ENCODE results near the gene USHBP1. TPM values are rescaled to one million over a fixed set of nuclear protein-coding genes. Genes with fewer than 3 reads are reported as not detected.

The USHBP1 gene
- total and polyA plus RNA-seq, 2 of the 13 experiments (the other 11 are each of a cell fraction or from before 2014, with no cell fraction given) = 0.15 to 1.5 TPM

DNA sequence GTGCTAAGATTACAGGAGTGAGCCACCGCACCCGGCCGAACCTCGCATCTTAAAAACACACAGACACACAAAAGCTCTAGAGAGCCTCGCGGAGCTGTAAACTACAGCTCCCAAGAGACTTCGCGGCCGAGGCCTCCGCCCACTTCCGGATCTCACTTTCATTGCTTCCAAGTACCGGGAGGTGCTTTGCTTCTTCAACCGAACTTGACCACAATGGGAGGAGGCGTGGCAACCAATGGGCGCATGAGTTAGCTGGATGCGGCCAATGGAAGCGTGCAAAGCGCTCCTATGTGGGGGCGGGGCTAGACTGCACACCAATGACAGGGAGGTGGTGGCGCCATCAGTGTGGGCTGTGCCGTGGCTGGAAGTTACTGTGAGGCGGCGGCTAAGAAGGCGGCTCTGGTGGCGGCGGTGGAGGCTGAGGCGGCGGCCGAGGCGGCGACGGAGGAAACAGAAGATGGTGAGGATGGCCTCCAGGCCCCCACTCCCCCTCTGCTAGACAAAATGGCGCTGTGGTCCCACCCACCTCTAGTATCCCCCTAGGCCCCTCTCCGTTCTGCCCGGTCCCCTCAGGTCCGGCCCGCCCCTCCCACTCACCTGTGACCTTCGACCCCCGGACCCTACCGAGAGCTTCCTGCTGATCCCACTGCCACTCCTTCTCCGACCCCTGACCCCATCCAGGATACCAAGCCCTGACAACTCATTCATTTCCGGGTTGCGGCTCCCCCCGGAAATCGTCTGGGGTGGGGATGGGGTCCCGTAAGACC, 44.8 kb upstream of the USHBP1 start, which contains the start of gene DDA1 (continued):
- TF ChIP-seq ZBTB7A (CRISPR knock-in tag; IDR thresholded peaks at IDR 0.05) (peak; percentile 80; the same call in 1 of the 2 replicates), ZNF562 (CRISPR knock-in tag; IDR thresholded peaks at IDR 0.05; ENCODE audit: borderline replicate concordance) (no peak), ZNF430 (CRISPR knock-in tag; IDR thresholded peaks at IDR 0.05) (peak; percentile 68; the same call in 1 of the 2 replicates), SIN3B (IDR thresholded peaks at IDR 0.05; ENCODE audit: low read length) (no peak), CHD2 (IDR thresholded peaks at IDR 0.05; ENCODE audit: low read depth, low read length) (peak; percentile 79), HNF4A (CRISPR knock-in tag; IDR thresholded peaks at IDR 0.05) (peak; percentile 62), MAZ (IDR thresholded peaks at IDR 0.05; ENCODE audit: borderline replicate concordance, low read depth, low read length) (no peak; the same call in 1 of the 2 replicates), MAZ (CRISPR knock-in tag; IDR thresholded peaks at IDR 0.05; ENCODE audit: low read depth) (peak; percentile 62; the same call in 1 of the 2 replicates), KDM5B (CRISPR knock-in tag; IDR thresholded peaks at IDR 0.05; ENCODE audit: borderline replicate concordance) (peak; percentile 73), CBFB (CRISPR knock-in tag; IDR thresholded peaks at IDR 0.05) (peak; percentile 33; the same call in 1 of the 2 replicates), ZNF33A (CRISPR knock-in tag; IDR thresholded peaks at IDR 0.05; ENCODE audit: borderline replicate concordance) (no peak), ARNTL (CRISPR knock-in tag; IDR thresholded peaks at IDR 0.05) (peak; percentile 30; the same call in 1 of the 2 replicates), ZNF446 (CRISPR knock-in tag; IDR thresholded peaks at IDR 0.05) (peak; percentile 96), RBFOX2 (IDR thresholded peaks at IDR 0.05; ENCODE audit: low read depth, low read length) (peak; percentile 89), ZFY (CRISPR knock-in tag; IDR thresholded peaks at IDR 0.05) (peak; percentile 79), HNF4G (IDR thresholded peaks at IDR 0.05; ENCODE audit: borderline replicate concordance, low read depth, low read length) (peak; percentile 48; the same call in 1 of the 2 replicates), HNF4G (CRISPR knock-in tag; IDR thresholded peaks at IDR 0.05; ENCODE audit: borderline replicate concordance, low read depth) (no peak), JUN (CRISPR knock-in tag; IDR thresholded peaks at IDR 0.05) (no peak), ZNF138 (CRISPR knock-in tag; IDR thresholded peaks at IDR 0.05; ENCODE audit: low read depth) (no peak), ATAD3A (CRISPR knock-in tag; IDR thresholded peaks at IDR 0.05) (no peak), KLF11 (CRISPR knock-in tag; IDR thresholded peaks at IDR 0.05) (peak; percentile 59; the same call in 1 of the 2 replicates)
- TF ChIP-seq, protein P1, sequence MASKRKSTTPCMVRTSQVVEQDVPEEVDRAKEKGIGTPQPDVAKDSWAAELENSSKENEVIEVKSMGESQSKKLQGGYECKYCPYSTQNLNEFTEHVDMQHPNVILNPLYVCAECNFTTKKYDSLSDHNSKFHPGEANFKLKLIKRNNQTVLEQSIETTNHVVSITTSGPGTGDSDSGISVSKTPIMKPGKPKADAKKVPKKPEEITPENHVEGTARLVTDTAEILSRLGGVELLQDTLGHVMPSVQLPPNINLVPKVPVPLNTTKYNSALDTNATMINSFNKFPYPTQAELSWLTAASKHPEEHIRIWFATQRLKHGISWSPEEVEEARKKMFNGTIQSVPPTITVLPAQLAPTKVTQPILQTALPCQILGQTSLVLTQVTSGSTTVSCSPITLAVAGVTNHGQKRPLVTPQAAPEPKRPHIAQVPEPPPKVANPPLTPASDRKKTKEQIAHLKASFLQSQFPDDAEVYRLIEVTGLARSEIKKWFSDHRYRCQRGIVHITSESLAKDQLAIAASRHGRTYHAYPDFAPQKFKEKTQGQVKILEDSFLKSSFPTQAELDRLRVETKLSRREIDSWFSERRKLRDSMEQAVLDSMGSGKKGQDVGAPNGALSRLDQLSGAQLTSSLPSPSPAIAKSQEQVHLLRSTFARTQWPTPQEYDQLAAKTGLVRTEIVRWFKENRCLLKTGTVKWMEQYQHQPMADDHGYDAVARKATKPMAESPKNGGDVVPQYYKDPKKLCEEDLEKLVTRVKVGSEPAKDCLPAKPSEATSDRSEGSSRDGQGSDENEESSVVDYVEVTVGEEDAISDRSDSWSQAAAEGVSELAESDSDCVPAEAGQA (IDR thresholded peaks at IDR 0.05; ENCODE audit: low read depth) = 0 out of 2 replicates have a peak, but pooled peaks have one; percentile 19
- TF ChIP-seq, protein P1 (CRISPR knock-in tag; IDR thresholded peaks at IDR 0.05; ENCODE audit: borderline replicate concordance) = no peak
- TF ChIP-seq, protein P2, sequence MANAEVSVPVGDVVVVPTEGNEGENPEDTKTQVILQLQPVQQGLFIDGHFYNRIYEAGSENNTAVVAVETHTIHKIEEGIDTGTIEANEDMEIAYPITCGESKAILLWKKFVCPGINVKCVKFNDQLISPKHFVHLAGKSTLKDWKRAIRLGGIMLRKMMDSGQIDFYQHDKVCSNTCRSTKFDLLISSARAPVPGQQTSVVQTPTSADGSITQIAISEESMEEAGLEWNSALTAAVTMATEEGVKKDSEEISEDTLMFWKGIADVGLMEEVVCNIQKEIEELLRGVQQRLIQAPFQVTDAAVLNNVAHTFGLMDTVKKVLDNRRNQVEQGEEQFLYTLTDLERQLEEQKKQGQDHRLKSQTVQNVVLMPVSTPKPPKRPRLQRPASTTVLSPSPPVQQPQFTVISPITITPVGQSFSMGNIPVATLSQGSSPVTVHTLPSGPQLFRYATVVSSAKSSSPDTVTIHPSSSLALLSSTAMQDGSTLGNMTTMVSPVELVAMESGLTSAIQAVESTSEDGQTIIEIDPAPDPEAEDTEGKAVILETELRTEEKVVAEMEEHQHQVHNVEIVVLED (CRISPR knock-in tag; IDR thresholded peaks at IDR 0.05; ENCODE audit: borderline replicate concordance) = peak; percentile 31; the same call in 1 of the 2 replicates

Data from HepG2 (cell line).